Prostate gland (tissue), 2 donors: ENCODE measurements around the gene ZBTB11. TPM values are rescaled to one million over a fixed set of nuclear protein-coding genes. Genes with fewer than 3 reads are reported as not detected.
"Not testable (repeated sequence)": the region's sequence is repeated elsewhere in the genome, so short reads cannot be mapped to it uniquely, and the experiment has no call there.

Experiments
- DNase-seq: peaks from one replicate; pipeline ENCODE4 v3.0.0-alpha.2; 2019; ENCODE audit warnings: low spot score
- H3K27ac ChIP-seq, 2 donors: fragments of 200-600 bp; sonication (generic); 2 replicates each; pipeline ENCODE4 v1.5.1; 2017 to 2019
- H3K27me3 ChIP-seq: fragments of 200-600 bp; sonication (generic); replicated peaks from 2 replicates; pipeline ENCODE4 v1.5.1; 2019; ENCODE audit not compliant: insufficient read depth
- H3K36me3 ChIP-seq, 2 donors: fragments of 200-600 bp; sonication (generic); 1 replicate in 1 of 2; 2 replicates in 1 of 2; pipeline versions ENCODE4 v1.5.1 to v1.8.1; 2017 to 2019
- H3K4me1 ChIP-seq: fragments of 200-600 bp; sonication (generic); replicated peaks from 2 replicates; pipeline ENCODE4 v1.5.1; 2019
- H3K4me3 ChIP-seq, 2 donors: fragments of 200-600 bp; sonication (generic); 2 replicates each; pipeline ENCODE4 v1.5.1; 2017 to 2019
- H3K9me3 ChIP-seq: fragments of 200-600 bp; sonication (generic); 2 replicates; pipeline ENCODE4 v1.5.1; 2017
- POLR2A ChIP-seq: fragments of 450-650 bp; IDR thresholded peaks from one replicate; pipeline ENCODE4 v1.6.1; 2016; ENCODE audit warnings: antibody characterized with exemption, mild to moderate bottlenecking
- POLR2AphosphoS5 ChIP-seq: sonication (generic); formaldehyde crosslinking; IDR thresholded peaks from one replicate; pipeline ENCODE4 v1.6.1; 2017; ENCODE audit warnings: antibody characterized with exemption
- WGBS: methylation state at CpG from one replicate; pipeline ENCODE4 v1.1.5; 2018; 5-methylcytosine and 5-hydroxymethylcytosine counted together
- intact Hi-C: fragments of 100-400 bp; cut with DNase I; formaldehyde crosslinking; loops from one replicate; pipeline ENCODE4 v1.14.2; 2022
- total RNA-seq, 2 donors: library from RNA; depleted of rRNA; stranded (reverse); fragments of >200 nt; gene quantifications; one replicate each; pipeline ENCODE4 v1.1.0, GENCODE V29; 2016
- TF ChIP-seq, protein P1 (sequence below), 4 experiments: fragments of 200-600 bp in 2 of 4; fragments of 450-650 bp in 2 of 4; sonication (generic) in 2 of 4; IDR thresholded peaks; 1 replicate in 3 of 4; 2 replicates in 1 of 4; pipeline ENCODE4 v1.5.1; 2016 to 2019; ENCODE audit warnings: antibody characterized with exemption in 4 of 4, mild to moderate bottlenecking in 2 of 4, moderate library complexity in 2 of 4

ZBTB11 gene
- total RNA-seq, 2 donors from 2014 or later, result 20.5 to 21.2 TPM

DNA sequence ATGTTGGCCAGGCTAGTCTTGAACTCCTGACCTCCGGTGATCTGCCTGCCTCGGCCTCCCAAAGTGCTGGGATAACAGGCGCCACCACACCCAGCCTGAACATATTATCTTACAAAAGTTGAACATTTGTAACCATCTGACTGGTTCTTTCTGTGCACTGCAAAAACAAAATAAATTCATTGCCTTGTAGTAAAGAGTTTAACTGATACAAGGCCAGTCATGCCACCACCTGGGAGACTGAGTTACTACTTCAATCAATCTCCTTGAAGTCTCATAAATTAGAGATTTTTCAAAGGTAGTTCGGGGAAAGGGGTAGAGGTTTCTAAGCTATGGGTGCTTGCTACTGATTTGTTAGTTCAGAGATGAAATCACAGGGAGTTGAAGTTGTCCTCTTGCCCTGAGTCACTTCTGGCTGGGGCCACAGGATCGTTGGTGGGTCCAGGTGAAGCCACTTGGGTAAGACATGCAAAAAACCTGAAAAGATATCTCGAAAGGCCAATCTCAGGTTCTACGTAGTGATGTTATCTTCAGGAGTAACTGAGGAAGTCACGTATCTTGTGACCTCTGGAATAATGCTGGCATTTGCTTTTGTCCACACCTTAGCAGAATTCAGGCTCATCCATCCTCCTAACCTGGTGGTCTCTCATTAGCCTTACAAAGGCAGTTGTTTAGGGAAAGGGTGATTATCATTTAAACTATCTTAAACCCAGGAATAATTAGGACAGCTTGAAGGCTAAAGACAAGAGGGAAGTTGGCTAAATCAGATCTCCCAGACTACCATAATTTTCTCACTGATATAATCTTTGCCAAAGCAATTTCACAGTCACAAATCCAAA is 33.7 kb downstream of the ZBTB11 start:
- Histone ChIP-seq H3K36me3 (no peaks in the 10 kb centered on the region), H3K27ac (no peak overlapping the region), H3K4me3 (no peak overlapping the region), H3K27me3 (no peaks in the 10 kb centered on the region), H3K4me1 (no peaks in the 10 kb centered on the region), H3K9me3 (no peaks in the 10 kb centered on the region)
- 91% methylated on average over 8 of the region's 8 CpGs for WGBS
- TF ChIP-seq, protein P1, sequence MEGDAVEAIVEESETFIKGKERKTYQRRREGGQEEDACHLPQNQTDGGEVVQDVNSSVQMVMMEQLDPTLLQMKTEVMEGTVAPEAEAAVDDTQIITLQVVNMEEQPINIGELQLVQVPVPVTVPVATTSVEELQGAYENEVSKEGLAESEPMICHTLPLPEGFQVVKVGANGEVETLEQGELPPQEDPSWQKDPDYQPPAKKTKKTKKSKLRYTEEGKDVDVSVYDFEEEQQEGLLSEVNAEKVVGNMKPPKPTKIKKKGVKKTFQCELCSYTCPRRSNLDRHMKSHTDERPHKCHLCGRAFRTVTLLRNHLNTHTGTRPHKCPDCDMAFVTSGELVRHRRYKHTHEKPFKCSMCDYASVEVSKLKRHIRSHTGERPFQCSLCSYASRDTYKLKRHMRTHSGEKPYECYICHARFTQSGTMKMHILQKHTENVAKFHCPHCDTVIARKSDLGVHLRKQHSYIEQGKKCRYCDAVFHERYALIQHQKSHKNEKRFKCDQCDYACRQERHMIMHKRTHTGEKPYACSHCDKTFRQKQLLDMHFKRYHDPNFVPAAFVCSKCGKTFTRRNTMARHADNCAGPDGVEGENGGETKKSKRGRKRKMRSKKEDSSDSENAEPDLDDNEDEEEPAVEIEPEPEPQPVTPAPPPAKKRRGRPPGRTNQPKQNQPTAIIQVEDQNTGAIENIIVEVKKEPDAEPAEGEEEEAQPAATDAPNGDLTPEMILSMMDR (IDR thresholded peaks at IDR 0.05), result no peak
- TF ChIP-seq POLR2AphosphoS5 (no peak), POLR2A (no peak)
- intact Hi-C loops, result no loop called here
- DNase-seq, result no peak

GRCh38 chr3:101642441-101642840 is 34.5 kb downstream of the ZBTB11 start:
- H3K4me1 ChIP-seq, result no peaks in the 10 kb centered on the region
- no peaks in the 10 kb centered on the region for H3K9me3 ChIP-seq
- H3K27ac ChIP-seq, result no peak overlapping the region
- H3K4me3 ChIP-seq, result no peak overlapping the region
- no peak for DNase-seq
- H3K36me3 ChIP-seq, result no peaks in the 10 kb centered on the region
- TF ChIP-seq POLR2A, result no peak
- intact Hi-C loops, result no loop called here
- H3K27me3 ChIP-seq, result no peaks in the 10 kb centered on the region
- WGBS, result 85% methylated on average over 3 of the region's 3 CpGs

- H3K4me1 ChIP-seq, H3K27ac ChIP-seq, H3K36me3 ChIP-seq, DNase-seq, H3K27me3 ChIP-seq, H3K9me3 ChIP-seq, H3K4me3 ChIP-seq, intact Hi-C loops: not testable (repeated sequence)
- WGBS, result 69% methylated on average over 14 of the region's 14 CpGs
Measured at GRCh38 chr3:101641397-101642115, 35.4 kb downstream of the ZBTB11 start.

DNA sequence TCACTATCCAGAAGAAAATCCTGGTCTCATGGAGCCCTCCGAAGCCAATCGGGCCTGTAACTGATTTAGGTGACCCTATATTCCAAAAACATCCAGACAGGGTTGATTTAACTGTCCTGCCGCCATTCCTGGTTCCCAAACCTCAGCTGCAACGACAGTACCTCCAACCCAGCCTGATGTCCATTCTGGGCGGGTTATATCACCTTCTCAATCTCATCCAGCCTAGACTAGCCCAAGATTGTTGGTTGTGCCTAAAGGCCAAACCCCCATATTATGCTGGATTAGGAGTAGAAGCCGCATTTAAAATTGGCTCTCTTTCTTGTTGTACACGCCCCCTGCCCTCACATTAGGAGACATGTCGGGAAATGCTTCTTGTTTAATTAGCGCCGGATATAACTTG is 36.7 kb downstream of the ZBTB11 start:
- no peaks in the 10 kb centered on the region for H3K27me3 ChIP-seq
- H3K4me1 ChIP-seq, result no peaks in the 10 kb centered on the region
- intact Hi-C loops, result no loop called here
- TF ChIP-seq POLR2A (no peak), POLR2AphosphoS5 (no peak)
- TF ChIP-seq, protein P1 (IDR thresholded peaks at IDR 0.05), result no peak
- no peak overlapping the region for H3K27ac ChIP-seq
- no peak overlapping the region for H3K4me3 ChIP-seq
- WGBS, result 94% methylated on average over 10 of the region's 10 CpGs
- no peaks in the 10 kb centered on the region for H3K36me3 ChIP-seq
- no peaks in the 10 kb centered on the region for H3K9me3 ChIP-seq
- DNase-seq, result no peak

- Histone ChIP-seq H3K4me1 (no peaks in the 10 kb centered on the region), H3K4me3 (no peak overlapping the region), H3K9me3 (no peaks in the 10 kb centered on the region), H3K27me3 (no peaks in the 10 kb centered on the region), H3K36me3 (no peaks in the 10 kb centered on the region), H3K27ac (no peak overlapping the region)
- WGBS, result 73% methylated on average over 18 of the region's 18 CpGs
- no peak for DNase-seq
- TF ChIP-seq POLR2AphosphoS5 (no peak), POLR2A (no peak)
- TF ChIP-seq, protein P1 (IDR thresholded peaks at IDR 0.05), result no peak
- intact Hi-C loops, result no loop called here
Measured at GRCh38 chr3:101639280-101639963, 37.5 kb downstream of the ZBTB11 start.
